GM19328 (cell line): ENCODE measurements around the gene RILP.

Experiments used
- ATAC-seq: cut with Tn5 transposase; IDR thresholded peaks from one replicate; pipeline ENCODE4 v1.9.1; 2021; ENCODE audit warnings: mild to moderate bottlenecking, moderate library complexity; ENCODE audit not compliant: unreplicated experiment

RILP gene

GRCh38 chr17:1605681-1606351 lies 43.9 kb downstream of the RILP start:
- ATAC-seq: no peak

DNA sequence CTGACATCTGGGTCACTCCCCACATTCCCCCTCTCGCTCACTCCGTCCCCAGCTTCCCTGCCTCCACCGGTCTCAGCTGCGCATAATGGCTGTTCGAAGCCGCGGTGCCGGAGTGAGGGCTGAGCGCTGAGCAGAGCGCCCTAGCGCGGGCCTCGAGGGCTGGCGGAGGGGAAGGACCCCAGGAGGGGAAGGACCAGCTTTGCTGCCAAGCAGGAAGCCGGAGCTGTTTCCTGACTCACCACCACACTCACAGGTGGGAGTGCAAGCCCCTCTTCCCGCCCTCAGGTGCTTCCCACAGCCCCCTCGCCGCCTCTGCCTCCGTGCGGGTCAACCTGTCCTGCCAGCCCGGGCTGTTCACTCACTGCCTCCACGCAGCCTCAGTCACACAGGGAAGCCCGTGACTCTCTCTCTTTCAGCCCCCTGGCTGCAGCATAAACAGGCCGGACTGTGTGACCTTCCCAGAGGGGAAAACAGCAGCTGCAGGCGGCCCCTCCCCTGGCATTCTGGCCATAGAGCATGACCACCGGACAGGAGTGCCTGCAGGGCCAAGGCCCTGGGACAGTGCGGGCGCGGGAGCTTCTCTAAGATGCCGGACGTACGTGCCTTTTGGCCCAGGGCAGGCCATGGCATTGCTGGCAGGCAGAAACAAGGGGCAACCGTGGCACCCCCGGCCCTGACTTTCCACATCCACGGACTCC lies 44.7 kb downstream of the RILP start:
- ATAC-seq: no peak

DNA sequence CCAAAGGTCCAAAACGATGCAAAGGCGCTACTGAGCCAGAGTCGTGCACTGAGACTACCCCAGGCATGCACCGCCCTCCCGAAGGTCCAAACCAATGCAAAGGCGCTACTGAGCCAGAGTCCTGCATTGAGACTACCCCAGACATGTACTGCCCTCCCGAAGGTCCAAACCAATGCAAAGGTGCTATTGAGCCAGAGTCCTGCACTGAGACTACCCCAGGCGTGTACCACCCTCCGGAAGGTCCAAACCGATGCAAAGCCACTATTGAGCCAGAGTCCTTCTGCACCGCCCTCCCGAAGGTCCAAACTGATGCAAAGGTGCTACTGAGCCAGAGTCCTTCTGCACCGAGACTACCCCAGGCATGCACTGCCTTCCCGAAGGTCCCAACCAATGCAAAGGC lies 48.1 kb downstream of the RILP start:
- ATAC-seq: no peak

- no peak for ATAC-seq
Measured at GRCh38 chr17:1598399-1599095, 51.1 kb downstream of the RILP start.

- ATAC-seq: no peak
Measured at GRCh38 chr17:1597861-1598342, 51.8 kb downstream of the RILP start.
